ENCODE results near the gene CALHM4. TPM values are rescaled to one million over a fixed set of nuclear protein-coding genes. Genes with fewer than 3 reads are reported as not detected.

Gene CALHM4
- total and polyA plus RNA-seq, 2 of the 4 experiments (the other 2 are of a cell fraction): 0.07 TPM; not detected in 1

DNA sequence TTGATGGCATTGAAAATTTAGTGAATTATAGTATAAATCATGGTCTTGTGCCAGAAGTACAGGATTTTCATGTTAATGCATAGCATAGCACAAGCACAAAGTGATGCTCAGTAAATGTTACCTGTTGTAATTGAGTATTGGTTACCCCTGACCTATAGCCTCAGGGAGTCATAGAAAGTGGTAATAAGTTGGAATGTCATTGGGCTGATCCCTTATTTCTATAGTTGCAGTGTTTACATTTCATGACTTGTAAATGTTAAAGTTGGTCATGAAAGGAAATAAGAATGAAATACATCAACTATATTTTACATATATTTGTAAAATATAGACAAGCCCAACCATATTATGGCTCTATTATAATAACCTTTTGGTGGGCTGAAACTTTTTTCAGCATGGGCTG lies 24.8 kb downstream of the CALHM4 start:
- Histone ChIP-seq H2AFZ (replicated peaks; ENCODE audit: low read length, poor library complexity) (no peak overlapping the region), H3K79me1 (ENCODE audit: low read depth in 1 of 2, low read length in 2 of 2) (peaks cover 12 to 43% of the 10 kb centered on the region in 2 experiments), H3K23ac (ENCODE audit: low read depth, low read length) (no peak overlapping the region), H3K27me3 (ENCODE audit: control insufficient read depth, insufficient read depth, low read length) (no peaks in the 10 kb centered on the region), H3K27ac (ENCODE audit: insufficient read depth, low read length) (no peak overlapping the region), H3K9me1 (ENCODE audit: insufficient read depth, low read length) (no peaks in the 10 kb centered on the region), H3K56ac (ENCODE audit: extremely low read depth, insufficient read depth, low read length) (no peak overlapping the region), H3K9ac (ENCODE audit: low read depth, low read length) (no peak overlapping the region), H4K91ac (ENCODE audit: insufficient read depth, low read depth, low read length) (no peak overlapping the region), H2BK5ac (ENCODE audit: low read depth, low read length, poor library complexity, severe bottlenecking) (no peak overlapping the region), H4K8ac (ENCODE audit: low read depth in 2 of 2, low read length in 2 of 2) (no peak overlapping the region), H3K4ac (ENCODE audit: low read depth, low read length) (no peak overlapping the region), H3K14ac (replicated peaks; ENCODE audit: low read depth, low read length) (no peak overlapping the region), H2BK120ac (ENCODE audit: low read depth, low read length) (no peak overlapping the region), H4K5ac (ENCODE audit: low read depth, low read length) (no peak overlapping the region), H2AK9ac (replicated peaks; ENCODE audit: low read depth, low read length, poor library complexity) (no peak overlapping the region), H2AK5ac (ENCODE audit: low read depth, low read length) (no peak overlapping the region), H3K4me2 (ENCODE audit: low read depth, low read length) (no peak overlapping the region), H2BK15ac (ENCODE audit: low read depth, low read length) (no peak overlapping the region), H3K4me1 (ENCODE audit: control insufficient read depth, insufficient read depth, low read length) (no peaks in the 10 kb centered on the region), H3K18ac (ENCODE audit: low read depth, low read length) (no peak overlapping the region), H3K4me3 (ENCODE audit: insufficient read depth, low read depth, low read length) (no peak overlapping the region), H2BK20ac (ENCODE audit: low read depth, low read length) (no peak overlapping the region), H4K20me1 (ENCODE audit: insufficient read depth, low read length) (no peaks in the 10 kb centered on the region; the same call in 1 of the 2 replicates), H3K9me3 (ENCODE audit: control insufficient read depth, insufficient read depth, low read length) (no peaks in the 10 kb centered on the region), H3K36me3 (ENCODE audit: control insufficient read depth, insufficient read depth, low read length) (peaks cover 3% of the 10 kb centered on the region; the same call in 1 of the 2 replicates)
- dilution Hi-C loops (cut with HindIII; ENCODE audit: low sequenced_read_pairs, unreplicated experiment) (no loop called here), in situ Hi-C loops (cut with MboI; ENCODE audit: low sequenced_read_pairs) (no loop called here), intact Hi-C loops (cut with micrococcal nuclease) (no loop called here)
- DNase-seq: no peak
- CTCF ChIA-PET: no interaction called here
- no TSS peak for BruUV-seq (replicated peaks)
- no peak for ATAC-seq (ENCODE audit: low read depth)
- POLR2A ChIA-PET (ENCODE audit: unreplicated experiment): no interaction called here
- TF ChIP-seq NFE2L2 (IDR thresholded peaks at IDR 0.05; ENCODE audit: low read depth, low read length): no peak
- TF ChIP-seq BHLHE40 (IDR thresholded peaks at IDR 0.05; ENCODE audit: low read depth, low read length): no peak
- TF ChIP-seq SMC3 (IDR thresholded peaks at IDR 0.05; ENCODE audit: low read depth, low read length): no peak
- no peak for TF ChIP-seq RFX5 (IDR thresholded peaks at IDR 0.05; ENCODE audit: low read depth, low read length)
- no peak for TF ChIP-seq RCOR1 (IDR thresholded peaks at IDR 0.05; ENCODE audit: insufficient replicate concordance, low read length)
- TF ChIP-seq CEBPB (IDR thresholded peaks at IDR 0.05; ENCODE audit: low read depth, low read length): no peak
- TF ChIP-seq CHD1 (IDR thresholded peaks at IDR 0.05; ENCODE audit: low read depth, low read length): no peak
- no peak for TF ChIP-seq FOS (IDR thresholded peaks at IDR 0.05; ENCODE audit: low read depth, low read length)
- TF ChIP-seq MXI1 (IDR thresholded peaks at IDR 0.05; ENCODE audit: borderline replicate concordance, low read depth, low read length): no peak
- TF ChIP-seq MAFK (IDR thresholded peaks at IDR 0.05; ENCODE audit: low read depth, low read length): no peak
- TF ChIP-seq CTCF (conservative IDR thresholded peaks at IDR 0.05; ENCODE audit: low read depth, low read length): no peak
- no peak for TF ChIP-seq POLR2A (IDR thresholded peaks at IDR 0.05; ENCODE audit: low read depth, low read length)
- TF ChIP-seq RAD21 (IDR thresholded peaks at IDR 0.05; ENCODE audit: low read length): no peak
- TF ChIP-seq, protein P1, sequence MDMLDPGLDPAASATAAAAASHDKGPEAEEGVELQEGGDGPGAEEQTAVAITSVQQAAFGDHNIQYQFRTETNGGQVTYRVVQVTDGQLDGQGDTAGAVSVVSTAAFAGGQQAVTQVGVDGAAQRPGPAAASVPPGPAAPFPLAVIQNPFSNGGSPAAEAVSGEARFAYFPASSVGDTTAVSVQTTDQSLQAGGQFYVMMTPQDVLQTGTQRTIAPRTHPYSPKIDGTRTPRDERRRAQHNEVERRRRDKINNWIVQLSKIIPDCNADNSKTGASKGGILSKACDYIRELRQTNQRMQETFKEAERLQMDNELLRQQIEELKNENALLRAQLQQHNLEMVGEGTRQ (IDR thresholded peaks at IDR 0.05; ENCODE audit: low read depth, low read length): no peak
- no peak for TF ChIP-seq MAZ (IDR thresholded peaks at IDR 0.05; ENCODE audit: borderline replicate concordance, low read depth, low read length)
- TF ChIP-seq, protein P2, sequence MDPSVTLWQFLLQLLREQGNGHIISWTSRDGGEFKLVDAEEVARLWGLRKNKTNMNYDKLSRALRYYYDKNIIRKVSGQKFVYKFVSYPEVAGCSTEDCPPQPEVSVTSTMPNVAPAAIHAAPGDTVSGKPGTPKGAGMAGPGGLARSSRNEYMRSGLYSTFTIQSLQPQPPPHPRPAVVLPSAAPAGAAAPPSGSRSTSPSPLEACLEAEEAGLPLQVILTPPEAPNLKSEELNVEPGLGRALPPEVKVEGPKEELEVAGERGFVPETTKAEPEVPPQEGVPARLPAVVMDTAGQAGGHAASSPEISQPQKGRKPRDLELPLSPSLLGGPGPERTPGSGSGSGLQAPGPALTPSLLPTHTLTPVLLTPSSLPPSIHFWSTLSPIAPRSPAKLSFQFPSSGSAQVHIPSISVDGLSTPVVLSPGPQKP (IDR thresholded peaks at IDR 0.05; ENCODE audit: borderline replicate concordance, low read depth, low read length): no peak
